Lung (tissue), 12 donors: ENCODE results near the gene OAS2. TPM values are rescaled to one million over a fixed set of nuclear protein-coding genes. Genes with fewer than 3 reads are reported as not detected.

Experiments
- ATAC-seq: fragments of 200-7000 bp; cut with Tn5 transposase; one replicate; pipeline ENCODE4 v1.9.1; 2020; ENCODE audit warnings: moderate number of reproducible peaks; ENCODE audit not compliant: insufficient read depth, low FRiP score
- DNase-seq, 3 donors: peaks; one replicate each; pipeline ENCODE4 v3.0.0-alpha.2; 2013 to 2017
- H3K27ac ChIP-seq, 2 donors: one replicate each; pipeline ENCODE4 v1.5.1; 2013; ENCODE audit warnings: mild to moderate bottlenecking in 2 of 2, moderate library complexity in 2 of 2, control low read depth in 1 of 2, inconsistent platforms in 1 of 2, low read depth in 1 of 2, low read length in 1 of 2
- H3K27me3 ChIP-seq, 3 donors: one replicate each; pipeline ENCODE4 v1.5.1; 2013; ENCODE audit warnings: low read length in 2 of 3; ENCODE audit not compliant: control insufficient read depth in 3 of 3, insufficient read depth in 3 of 3
- H3K36me3 ChIP-seq, 4 donors: one replicate each; pipeline ENCODE4 v1.5.1; 2013; ENCODE audit warnings: low read length in 4 of 4, mild to moderate bottlenecking in 1 of 4, moderate library complexity in 1 of 4; ENCODE audit not compliant: control insufficient read depth in 4 of 4, insufficient read depth in 4 of 4
- H3K4me1 ChIP-seq, 5 donors: one replicate each; pipeline ENCODE4 v1.5.1; 2013; ENCODE audit warnings: low read length in 5 of 5, mild to moderate bottlenecking in 2 of 5, moderate library complexity in 1 of 5; ENCODE audit not compliant: control insufficient read depth in 5 of 5, insufficient read depth in 5 of 5
- H3K4me3 ChIP-seq: one replicate; pipeline ENCODE4 v1.5.1; 2013; ENCODE audit warnings: mild to moderate bottlenecking, control low read depth, moderate library complexity
- H3K9ac ChIP-seq, 2 donors: one replicate each; pipeline ENCODE4 v1.5.1; 2013; ENCODE audit warnings: low read length in 2 of 2, control low read depth in 1 of 2; ENCODE audit not compliant: insufficient read depth in 1 of 2
- H3K9me3 ChIP-seq, 4 donors: one replicate each; pipeline ENCODE4 v1.5.1; 2013; ENCODE audit warnings: low read length in 3 of 4, mild to moderate bottlenecking in 1 of 4, moderate library complexity in 1 of 4; ENCODE audit not compliant: control insufficient read depth in 4 of 4, insufficient read depth in 3 of 4
- WGBS, 2 donors: extraction: QIAGEN DNeasy Blood & Tissue Kit; methylation state at CpG; one replicate each; pipeline ENCODE4 v1.1.7; 2013; 5-methylcytosine and 5-hydroxymethylcytosine counted together
- polyA plus RNA-seq, 2 donors: library from polyadenylated mRNA; stranded (reverse); fragments of 200-250 nt; gene quantifications; one replicate each; pipeline ENCODE4 v1.2.1, GENCODE V29; 2013
- total RNA-seq, 2 donors: library from RNA; depleted of rRNA in 1 of 2; stranded (reverse); fragments of >200 nt in 1 of 2; gene quantifications; one replicate each; pipeline ENCODE4 v1.2.1, GENCODE V29; 2014 to 2021
- TF ChIP-seq, protein P1 (sequence below): IDR thresholded peaks from 2 replicates; pipeline ENCODE4 v1.5.1; 2012; ENCODE audit warnings: mild to moderate bottlenecking; ENCODE audit errors: control extremely low read depth, extremely low read depth
- donor health status: control.
- donor health status: control.
- donor health status: Bipolar disorder and iron deficiency.
- donor health status: healthy.
- donor health status: DM: yes; HTN: yes; CAD: no.

OAS2 gene
- total and polyA plus RNA-seq, 4 donors: 9.8 to 25.9 (median 16.1) TPM

- TF ChIP-seq, protein P1, sequence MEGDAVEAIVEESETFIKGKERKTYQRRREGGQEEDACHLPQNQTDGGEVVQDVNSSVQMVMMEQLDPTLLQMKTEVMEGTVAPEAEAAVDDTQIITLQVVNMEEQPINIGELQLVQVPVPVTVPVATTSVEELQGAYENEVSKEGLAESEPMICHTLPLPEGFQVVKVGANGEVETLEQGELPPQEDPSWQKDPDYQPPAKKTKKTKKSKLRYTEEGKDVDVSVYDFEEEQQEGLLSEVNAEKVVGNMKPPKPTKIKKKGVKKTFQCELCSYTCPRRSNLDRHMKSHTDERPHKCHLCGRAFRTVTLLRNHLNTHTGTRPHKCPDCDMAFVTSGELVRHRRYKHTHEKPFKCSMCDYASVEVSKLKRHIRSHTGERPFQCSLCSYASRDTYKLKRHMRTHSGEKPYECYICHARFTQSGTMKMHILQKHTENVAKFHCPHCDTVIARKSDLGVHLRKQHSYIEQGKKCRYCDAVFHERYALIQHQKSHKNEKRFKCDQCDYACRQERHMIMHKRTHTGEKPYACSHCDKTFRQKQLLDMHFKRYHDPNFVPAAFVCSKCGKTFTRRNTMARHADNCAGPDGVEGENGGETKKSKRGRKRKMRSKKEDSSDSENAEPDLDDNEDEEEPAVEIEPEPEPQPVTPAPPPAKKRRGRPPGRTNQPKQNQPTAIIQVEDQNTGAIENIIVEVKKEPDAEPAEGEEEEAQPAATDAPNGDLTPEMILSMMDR: no peak
- 46 to 57% methylated on average over 9 of the region's 9 CpGs for WGBS, 2 donors
Measured at GRCh38 chr12:113014565-113014964, 36.2 kb downstream of the OAS2 start.

GRCh38 chr12:113016796-113017195 lies 38.5 kb downstream of the OAS2 start:
- H3K27me3 ChIP-seq: peaks cover 0 to 5% (median 0%) of the 10 kb centered on the region in 3 donors
- no peak for ATAC-seq
- H3K4me1 ChIP-seq: no peaks in the 10 kb centered on the region
- H3K4me3 ChIP-seq: no peak overlapping the region
- no peaks in the 10 kb centered on the region for H3K36me3 ChIP-seq
- no peak overlapping the region for H3K9ac ChIP-seq
- H3K9me3 ChIP-seq: no peaks in the 10 kb centered on the region
- no peak overlapping the region for H3K27ac ChIP-seq
- 81 to 84% methylated on average over 5 of the region's 5 CpGs for WGBS, 2 donors
- no peak for DNase-seq
- TF ChIP-seq, protein P1: no peak

More at GRCh38 chr12:113014565-113014964, 36.2 kb downstream of the OAS2 start:
- ATAC-seq (no peak), DNase-seq (no peak)
- Histone ChIP-seq H3K27ac (no peak overlapping the region), H3K9me3 (peaks cover 0 to 2% (median 0%) of the 10 kb centered on the region in 4 donors), H3K9ac (no peak overlapping the region), H3K4me3 (no peak overlapping the region), H3K4me1 (peaks cover 0 to 1% (median 0%) of the 10 kb centered on the region in 5 donors), H3K36me3 (peaks cover 0 to 9% (median 0%) of the 10 kb centered on the region in 4 donors), H3K27me3 (peaks cover 0 to 4% (median 0%) of the 10 kb centered on the region in 3 donors)

DNA sequence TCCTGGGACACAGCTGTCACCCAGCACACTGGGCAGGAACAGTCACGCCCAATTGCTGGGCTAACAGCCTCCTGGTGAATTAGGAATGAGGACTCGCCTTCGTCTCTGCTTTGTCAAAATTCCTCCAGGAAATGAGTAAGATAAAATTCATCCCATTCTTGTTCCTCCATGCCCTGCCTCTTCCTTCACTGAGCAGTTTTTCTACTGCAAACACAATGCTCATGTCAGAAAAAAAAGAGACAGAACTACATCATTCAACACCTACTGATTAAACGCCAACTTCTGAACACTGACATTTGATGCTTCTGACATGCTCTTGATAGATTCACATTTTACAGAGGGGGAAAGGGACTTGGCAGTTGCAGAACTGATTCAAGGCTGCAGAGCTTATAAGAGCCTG lies 40.7 kb downstream of the OAS2 start:
- Histone ChIP-seq H3K4me3 (no peak overlapping the region), H3K9me3 (no peaks in the 10 kb centered on the region), H3K36me3 (no peaks in the 10 kb centered on the region), H3K27ac (no peak overlapping the region), H3K4me1 (no peaks in the 10 kb centered on the region), H3K27me3 (peaks cover 0 to 5% (median 0%) of the 10 kb centered on the region in 3 donors), H3K9ac (no peak overlapping the region)
- no peak for ATAC-seq
- no peak for DNase-seq
- TF ChIP-seq, protein P1: no peak
- 51 to 58% methylated on average over 4 of the region's 4 CpGs for WGBS, 2 donors

DNA sequence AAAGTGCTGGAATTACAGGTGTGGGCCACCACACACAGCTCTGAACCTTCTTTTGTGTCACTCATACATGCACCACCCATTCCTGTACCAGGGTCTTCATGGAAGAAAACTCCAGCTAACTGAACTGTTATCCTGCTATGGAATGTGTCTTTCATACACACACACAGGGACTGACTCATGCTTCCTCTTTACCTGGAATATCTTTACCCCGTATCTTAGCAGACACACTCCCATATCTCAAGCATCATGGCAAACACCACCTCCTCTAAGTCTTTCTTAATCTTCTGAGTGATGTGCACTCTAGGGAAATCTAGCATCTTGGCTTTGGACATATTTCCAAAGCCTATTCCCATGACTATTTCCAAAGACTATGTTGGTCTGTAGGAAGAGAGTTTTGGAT lies 43.2 kb downstream of the OAS2 start:
- Histone ChIP-seq H3K4me1 (no peaks in the 10 kb centered on the region), H3K9me3 (no peaks in the 10 kb centered on the region), H3K27ac (no peak overlapping the region), H3K36me3 (no peaks in the 10 kb centered on the region), H3K4me3 (no peak overlapping the region), H3K27me3 (peaks cover 0 to 5% (median 0%) of the 10 kb centered on the region in 3 donors), H3K9ac (no peak overlapping the region)
- DNase-seq (no peak), ATAC-seq (no peak)
- TF ChIP-seq, protein P1: no peak
- WGBS, 2 donors: 71 to 87% methylated on average over 1 of the region's 1 CpG
